ENCODE results near the gene PRAMEF33. TPM values are rescaled to one million over a fixed set of nuclear protein-coding genes. Genes with fewer than 3 reads are reported as not detected.
"Not testable (repeated sequence)": the region's sequence is repeated elsewhere in the genome, so short reads cannot be mapped to it uniquely, and the experiment has no call there.

The PRAMEF33 gene, protein sequence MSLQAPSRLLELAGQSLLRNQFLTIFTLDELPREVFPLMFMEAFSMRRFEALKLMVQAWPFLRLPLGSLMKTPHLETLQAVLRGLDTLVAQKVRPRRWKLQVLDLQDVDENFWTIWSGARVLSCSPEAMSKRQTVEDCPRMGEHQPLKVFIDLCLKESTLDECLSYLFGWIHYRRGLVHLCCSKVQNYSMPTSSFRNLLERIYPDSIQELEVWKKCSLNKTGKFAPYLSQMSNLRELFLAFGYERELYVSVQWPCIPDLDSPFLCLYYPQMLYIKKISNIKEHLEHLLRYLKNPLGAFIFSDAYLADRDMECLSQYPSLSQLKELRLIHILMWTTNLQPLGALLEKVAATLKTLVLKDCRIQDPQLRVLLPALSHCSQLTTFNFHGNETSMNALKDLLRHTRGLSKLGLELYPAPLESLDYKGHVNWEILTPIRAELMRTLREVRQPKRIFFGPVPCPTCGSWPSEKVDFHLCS
- not detected for polyA plus RNA-seq

DNA sequence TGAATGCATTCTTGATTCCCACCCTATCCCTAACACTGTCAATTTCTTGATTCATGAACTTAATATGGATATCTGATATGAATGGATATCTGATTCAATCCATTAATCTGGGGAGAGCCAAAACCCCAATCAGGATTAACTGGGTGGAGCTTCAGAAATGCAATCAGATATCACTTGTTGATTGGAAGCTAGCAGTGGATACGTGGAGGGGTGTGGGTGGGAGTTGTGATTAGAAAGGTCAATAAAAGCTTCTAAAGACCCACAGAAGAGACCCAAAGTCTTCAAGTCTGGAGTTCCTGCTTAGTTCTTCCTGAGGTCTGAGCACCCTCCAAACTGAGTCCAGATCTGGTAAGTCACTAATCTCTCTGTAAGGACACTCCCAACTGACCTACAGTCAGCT lies at the start of gene PRAMEF33:
Gene PRAMEF33 (plus strand): TSS at position 301 of the 400 bp plus-strand sequence. CDS start 2,416 bp downstream, outside the sequence.
- H3K9me3 Mint-ChIP-seq, H3K36me3 Mint-ChIP-seq, H3K4me3 Mint-ChIP-seq, H3K27ac Mint-ChIP-seq, H3K27me3 Mint-ChIP-seq, H3K4me1 Mint-ChIP-seq: not testable (repeated sequence)

DNA sequence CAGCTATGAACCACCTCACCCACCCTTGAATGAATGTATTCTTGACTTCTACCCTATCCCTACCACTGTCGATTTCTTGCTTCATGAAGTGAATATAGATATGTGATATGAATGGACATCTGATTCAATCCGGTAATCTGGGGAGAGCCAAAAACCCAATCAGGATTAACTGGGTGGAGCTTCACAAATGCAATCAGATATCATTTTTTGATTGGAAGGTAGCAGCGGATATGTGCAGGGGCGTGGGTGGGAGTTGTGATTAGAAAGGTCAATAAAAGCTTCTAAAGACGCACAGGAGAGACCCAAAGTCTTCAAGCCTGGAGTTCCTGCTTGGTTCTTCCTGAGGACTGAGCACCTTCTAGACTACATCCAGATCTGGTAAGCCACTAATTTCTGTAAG lies 49.4 kb upstream of the PRAMEF33 start, which contains the start of gene PRAMEF5:
Gene PRAMEF5 (plus strand): TSS at position 301 of the 400 bp plus-strand sequence. CDS start 5,071 bp downstream, outside the sequence.
- H3K27me3 Mint-ChIP-seq, H3K4me3 Mint-ChIP-seq, H3K4me1 Mint-ChIP-seq, H3K9me3 Mint-ChIP-seq, H3K27ac Mint-ChIP-seq, H3K36me3 Mint-ChIP-seq: not testable (repeated sequence)

DNA sequence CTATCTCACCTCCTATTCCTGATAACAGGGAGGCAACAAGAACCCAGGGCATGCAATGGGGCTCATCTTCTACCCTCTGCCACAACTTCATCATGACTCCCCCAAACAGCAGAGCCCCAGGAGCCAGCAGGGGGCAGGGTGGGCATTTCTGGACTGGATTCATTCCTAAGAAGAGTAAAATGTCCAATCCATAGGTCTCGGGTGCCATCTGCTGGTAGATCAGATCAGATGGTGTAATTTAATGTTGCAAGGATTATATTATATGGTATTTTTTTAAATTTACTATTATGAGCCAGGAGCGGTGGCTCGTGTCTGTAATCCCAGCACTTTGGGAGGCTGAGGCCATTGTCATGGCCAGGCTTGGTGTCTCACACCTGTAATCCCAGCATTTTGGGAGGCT lies 38.2 kb upstream of the PRAMEF33 start:
- H3K4me3 Mint-ChIP-seq, H3K4me1 Mint-ChIP-seq, H3K27me3 Mint-ChIP-seq, H3K36me3 Mint-ChIP-seq, H3K9me3 Mint-ChIP-seq, H3K27ac Mint-ChIP-seq: not testable (repeated sequence)

DNA sequence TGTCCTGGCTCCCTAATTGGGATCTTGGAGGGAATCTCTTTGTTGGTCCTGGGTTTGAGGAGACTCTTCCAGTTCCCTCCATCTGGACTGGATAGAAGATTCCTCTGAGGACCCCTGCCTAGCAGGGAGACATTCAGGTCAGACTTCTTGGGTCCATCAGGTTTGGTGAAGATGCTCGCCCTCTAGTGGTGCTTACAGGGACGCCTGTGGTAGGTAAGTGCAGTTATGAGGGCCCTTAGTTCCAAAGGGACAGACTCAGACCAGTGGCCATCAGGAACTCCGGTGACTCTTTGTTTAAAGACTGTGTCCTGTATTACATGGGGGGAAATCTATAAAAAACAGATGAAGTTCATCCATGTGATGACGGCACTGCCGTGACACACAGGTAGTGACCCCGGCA lies 26.3 kb upstream of the PRAMEF33 start:
- H3K27me3 Mint-ChIP-seq, H3K27ac Mint-ChIP-seq, H3K4me1 Mint-ChIP-seq, H3K9me3 Mint-ChIP-seq, H3K4me3 Mint-ChIP-seq, H3K36me3 Mint-ChIP-seq: not testable (repeated sequence)

DNA sequence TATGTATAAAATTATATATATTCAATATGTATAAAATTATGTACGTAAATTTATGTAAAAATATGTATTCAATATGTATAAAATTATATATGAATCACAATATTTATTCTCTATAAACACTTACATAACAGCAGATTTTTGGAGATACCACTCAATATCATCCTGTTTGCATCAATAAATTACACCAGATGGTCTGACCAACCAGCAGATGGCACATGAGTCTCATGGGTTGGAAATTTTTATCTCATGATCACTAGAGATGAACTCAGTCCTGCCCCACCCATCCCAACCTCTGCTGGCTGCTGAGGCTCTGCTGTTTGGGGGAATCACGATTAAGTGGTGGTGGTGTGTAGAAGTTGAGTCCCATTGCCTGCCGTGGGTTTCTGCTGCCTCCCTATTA lies 23.7 kb upstream of the PRAMEF33 start:
- H3K27ac Mint-ChIP-seq, H3K27me3 Mint-ChIP-seq, H3K9me3 Mint-ChIP-seq, H3K4me3 Mint-ChIP-seq, H3K4me1 Mint-ChIP-seq, H3K36me3 Mint-ChIP-seq: not testable (repeated sequence)

DNA sequence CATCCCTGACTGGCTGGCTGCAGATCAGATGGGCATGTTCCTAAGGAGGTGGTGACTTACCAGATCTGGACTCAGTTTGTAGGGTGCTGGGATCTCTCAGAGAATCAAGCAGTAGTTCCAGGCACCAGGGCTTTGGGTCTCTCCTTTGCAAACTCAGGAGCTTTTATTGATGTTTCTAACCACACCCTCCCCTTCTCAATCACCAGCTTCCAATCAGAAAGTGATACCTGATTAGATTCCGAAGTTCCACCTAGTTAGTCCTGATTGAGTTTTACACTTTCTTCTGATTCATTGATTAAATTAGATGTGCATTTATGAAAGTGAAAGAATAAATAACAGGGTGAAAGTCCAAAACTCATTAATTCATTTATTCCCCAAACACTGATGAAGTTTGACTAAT lies 18.3 kb upstream of the PRAMEF33 start, which contains the start of gene PRAMEF8:
Gene PRAMEF8 (minus strand): TSS at position 101 of the 400 bp plus-strand sequence. CDS start 1,046 bp downstream, outside the sequence.
- H3K9me3 Mint-ChIP-seq, H3K27ac Mint-ChIP-seq, H3K4me3 Mint-ChIP-seq, H3K36me3 Mint-ChIP-seq, H3K27me3 Mint-ChIP-seq, H3K4me1 Mint-ChIP-seq: not testable (repeated sequence)

DNA sequence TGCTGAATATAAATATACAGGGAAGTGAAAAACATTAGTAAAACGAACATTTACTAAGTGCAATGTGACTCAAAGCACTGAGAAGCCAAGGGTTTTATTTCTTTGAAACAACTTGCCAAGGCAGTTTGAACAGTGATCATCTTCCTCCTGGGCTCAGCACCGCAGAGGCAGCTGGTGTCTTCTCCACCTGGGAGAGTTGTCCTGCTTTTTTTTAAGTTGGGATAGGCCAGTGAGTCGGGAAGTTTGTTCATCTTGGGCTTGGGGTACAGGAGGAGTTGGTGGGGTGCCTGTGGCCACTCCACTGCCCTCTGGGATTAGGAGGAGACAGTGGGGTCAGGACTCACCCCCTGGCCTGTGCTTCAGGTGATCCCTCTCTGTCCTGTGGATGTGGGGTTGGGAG lies 14.3 kb upstream of the PRAMEF33 start:
- not testable (repeated sequence) for H3K4me3 Mint-ChIP-seq, H3K27ac Mint-ChIP-seq, H3K27me3 Mint-ChIP-seq, H3K4me1 Mint-ChIP-seq, H3K9me3 Mint-ChIP-seq, H3K36me3 Mint-ChIP-seq

DNA sequence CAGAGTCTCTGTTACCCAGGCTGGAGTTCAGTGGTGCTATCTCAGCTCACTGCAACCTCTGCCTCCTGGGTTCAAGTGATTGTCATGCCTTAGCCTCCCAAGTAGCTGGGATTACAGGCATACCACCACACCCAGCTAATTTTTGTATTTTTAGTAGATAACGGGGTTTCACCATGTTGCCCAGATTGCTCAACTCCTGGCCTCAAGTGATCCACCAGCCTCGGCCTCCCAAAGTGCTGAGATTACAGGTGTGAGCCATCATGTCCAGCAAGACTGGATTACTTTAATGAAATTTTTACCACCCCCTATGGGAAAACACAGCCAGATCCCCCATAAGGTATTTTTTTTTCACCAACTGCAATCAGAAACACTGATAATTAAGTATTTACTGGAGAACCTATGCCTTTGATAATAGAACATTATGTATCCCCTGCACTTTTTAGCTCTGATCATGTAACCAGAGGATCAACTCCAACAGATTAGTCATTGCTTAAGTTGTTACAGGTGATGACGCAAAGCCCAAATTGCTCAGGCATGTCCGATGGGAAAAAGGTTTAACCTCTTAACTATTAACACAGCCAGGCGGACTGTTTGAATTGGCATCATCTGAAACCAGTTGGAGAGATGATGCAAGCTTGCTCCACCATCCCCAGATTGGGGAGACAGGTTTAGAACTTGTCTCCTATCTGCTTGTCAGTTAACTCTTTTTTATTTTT lies 6.0 kb upstream of the PRAMEF33 start:
- H3K4me1 Mint-ChIP-seq, H3K27me3 Mint-ChIP-seq, H3K4me3 Mint-ChIP-seq, H3K9me3 Mint-ChIP-seq, H3K27ac Mint-ChIP-seq, H3K36me3 Mint-ChIP-seq: not testable (repeated sequence)

DNA sequence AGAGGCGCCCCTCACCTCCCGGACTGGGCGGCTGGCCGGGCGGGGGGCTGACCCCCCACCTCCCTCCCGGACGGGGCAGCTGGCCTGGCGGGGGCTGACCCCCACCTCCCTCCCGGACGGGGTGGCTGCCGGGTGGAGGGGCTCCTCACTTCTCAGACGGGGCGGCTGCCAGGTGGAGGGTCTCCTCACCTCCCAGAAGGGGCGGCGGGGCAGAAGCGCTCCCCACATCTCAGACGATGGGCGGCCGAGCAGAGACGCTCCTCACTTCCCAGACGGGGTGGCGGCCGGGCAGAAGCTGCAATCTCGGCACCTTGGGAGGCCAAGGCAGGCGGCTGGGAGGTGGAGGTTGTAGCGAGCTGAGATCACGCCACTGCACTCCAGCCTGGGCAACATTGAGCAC lies 4.6 kb upstream of the PRAMEF33 start:
- H3K27ac Mint-ChIP-seq, H3K4me3 Mint-ChIP-seq, H3K4me1 Mint-ChIP-seq, H3K36me3 Mint-ChIP-seq, H3K27me3 Mint-ChIP-seq, H3K9me3 Mint-ChIP-seq: not testable (repeated sequence)

DNA sequence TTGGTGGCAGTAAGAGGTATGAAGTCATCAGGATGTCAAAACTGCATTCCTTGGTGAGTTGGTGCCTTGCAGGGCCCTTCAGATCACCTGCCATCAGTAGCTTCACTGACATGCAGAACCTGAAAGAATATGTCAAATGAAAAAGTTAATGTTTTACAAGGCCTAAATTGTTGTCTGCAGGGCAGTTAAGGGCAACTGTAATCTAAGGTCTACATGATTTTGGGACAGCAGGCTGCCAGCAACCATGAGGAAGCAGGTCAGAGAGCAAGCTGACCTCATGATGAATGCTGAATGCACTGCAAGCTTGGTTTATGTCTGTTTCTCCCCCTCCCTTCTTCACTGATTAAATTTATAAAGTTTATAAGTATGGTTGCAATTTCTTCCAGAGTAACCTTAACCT lies 1.1 kb upstream of the PRAMEF33 start:
- not testable (repeated sequence) for H3K4me1 Mint-ChIP-seq, H3K27ac Mint-ChIP-seq, H3K9me3 Mint-ChIP-seq

DNA sequence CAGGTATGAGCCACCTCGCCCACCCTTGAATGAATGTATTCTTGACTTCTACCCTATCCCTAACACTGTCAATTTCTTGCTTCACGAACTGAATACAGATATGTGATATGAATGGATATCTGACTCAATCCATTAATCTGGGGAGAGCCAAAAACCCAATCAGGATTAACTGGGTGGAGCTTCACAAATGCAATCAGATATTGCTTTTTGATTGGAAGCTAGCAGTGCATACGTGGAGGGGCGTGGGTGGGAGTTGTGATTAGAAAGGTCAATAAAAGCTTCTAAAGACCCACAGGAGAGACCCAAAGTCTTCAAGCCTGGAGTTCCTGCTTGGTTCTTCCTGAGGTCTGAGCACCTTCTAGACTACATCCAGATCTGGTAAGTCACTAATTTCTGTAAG lies 11.9 kb downstream of the PRAMEF33 start, which contains the start of gene PRAMEF15:
Gene PRAMEF15 (plus strand): TSS at position 301 of the 400 bp plus-strand sequence. CDS start 2,827 bp downstream, outside the sequence.
- not testable (repeated sequence) for H3K4me1 Mint-ChIP-seq, H3K27ac Mint-ChIP-seq, H3K36me3 Mint-ChIP-seq, H3K27me3 Mint-ChIP-seq, H3K9me3 Mint-ChIP-seq, H3K4me3 Mint-ChIP-seq

More for the DNA sequence above, 1.1 kb upstream of the PRAMEF33 start:
- not testable (repeated sequence) for H3K27me3 Mint-ChIP-seq, H3K4me3 Mint-ChIP-seq, H3K36me3 Mint-ChIP-seq

DNA sequence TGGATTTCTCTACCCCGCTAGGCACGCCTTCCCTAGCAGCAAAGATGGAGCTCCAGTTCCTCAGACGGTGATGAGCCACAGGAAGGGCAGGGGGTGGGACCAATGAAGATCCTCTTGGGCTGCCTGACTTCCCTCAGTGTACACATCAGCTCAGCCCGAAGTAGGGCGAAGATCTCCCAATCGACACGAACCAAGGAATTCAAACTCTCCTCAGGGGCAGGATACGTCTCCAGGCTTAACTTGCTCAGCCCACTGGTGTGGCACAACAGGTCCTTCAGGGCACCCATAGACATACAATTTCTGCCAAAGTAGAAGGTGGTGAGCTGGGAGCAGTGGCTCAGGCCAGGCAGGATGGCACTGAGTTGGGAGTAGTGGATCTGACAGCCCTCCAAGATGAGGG lies 39.2 kb downstream of the PRAMEF33 start:
- H3K27me3 Mint-ChIP-seq, H3K4me1 Mint-ChIP-seq, H3K36me3 Mint-ChIP-seq, H3K9me3 Mint-ChIP-seq, H3K27ac Mint-ChIP-seq, H3K4me3 Mint-ChIP-seq: not testable (repeated sequence)

DNA sequence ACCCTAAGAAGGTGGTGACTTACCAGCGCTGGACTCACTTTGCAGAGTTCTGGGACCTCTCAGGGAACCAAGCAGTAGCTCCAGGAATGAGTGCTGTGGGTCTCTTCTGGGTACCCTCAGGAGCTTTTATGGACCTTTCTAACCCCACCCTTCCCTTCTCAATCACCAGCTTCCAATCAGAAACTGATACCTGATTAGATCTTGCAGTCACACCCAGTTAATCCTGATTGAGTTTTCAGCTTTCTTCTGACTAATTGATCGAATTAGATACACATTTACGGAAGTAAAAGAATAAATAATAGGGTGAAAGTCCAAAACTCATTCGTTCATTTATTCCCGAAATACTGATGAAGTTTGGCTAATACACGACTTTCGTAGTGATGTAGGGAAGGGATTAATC lies 43.7 kb downstream of the PRAMEF33 start, which contains the start of gene PRAMEF14:
Gene PRAMEF14 (minus strand): TSS at position 101 of the 400 bp plus-strand sequence. CDS start 1,820 bp downstream, outside the sequence.
- not testable (repeated sequence) for H3K27ac Mint-ChIP-seq, H3K27me3 Mint-ChIP-seq, H3K4me1 Mint-ChIP-seq, H3K4me3 Mint-ChIP-seq, H3K36me3 Mint-ChIP-seq, H3K9me3 Mint-ChIP-seq

DNA sequence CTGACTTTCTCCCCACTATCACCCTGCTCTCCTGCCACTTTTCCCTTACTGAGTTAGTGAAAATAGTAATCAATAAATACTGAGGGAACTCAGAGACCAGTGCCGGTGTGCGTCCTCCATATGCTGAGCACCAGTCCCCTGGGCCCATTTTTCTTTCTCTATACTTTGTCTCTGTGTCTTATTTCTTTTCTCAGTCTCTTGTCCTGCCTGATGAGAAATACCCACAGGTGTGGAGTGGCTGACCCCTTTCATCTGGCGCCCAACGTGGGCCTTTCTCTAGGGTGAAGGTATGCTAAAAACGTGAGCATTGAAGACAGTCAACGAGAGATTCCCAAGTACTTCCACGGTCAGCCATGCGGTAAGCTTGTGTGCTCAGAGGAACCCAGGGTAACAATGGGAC lies 50.1 kb downstream of the PRAMEF33 start:
- H3K4me3 Mint-ChIP-seq, result peak overlapping the region in 1 of 4 donors; percentile 9
- H3K4me1 Mint-ChIP-seq, H3K36me3 Mint-ChIP-seq, H3K27ac Mint-ChIP-seq, H3K27me3 Mint-ChIP-seq, H3K9me3 Mint-ChIP-seq: not testable (repeated sequence)

DNA sequence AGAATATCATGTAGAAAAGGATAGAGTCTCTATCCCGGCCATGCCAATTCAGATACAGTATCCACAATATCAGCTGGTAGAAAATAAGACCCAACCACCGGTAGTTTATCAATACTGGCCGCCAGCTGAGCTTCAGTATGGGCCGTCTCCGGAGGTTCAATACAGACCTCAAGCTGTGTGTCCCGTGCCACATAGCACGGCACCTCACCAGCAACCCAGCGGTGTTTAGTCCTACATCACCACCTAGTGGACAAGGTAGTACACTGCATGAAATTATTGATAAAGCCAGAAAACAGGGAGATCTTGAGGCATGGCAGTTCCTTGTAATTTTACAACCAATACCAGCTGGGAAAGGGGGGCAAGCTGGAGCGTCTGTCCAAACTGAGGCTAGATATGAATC lies 51.1 kb downstream of the PRAMEF33 start:
- not testable (repeated sequence) for H3K27me3 Mint-ChIP-seq, H3K4me3 Mint-ChIP-seq, H3K9me3 Mint-ChIP-seq, H3K27ac Mint-ChIP-seq, H3K4me1 Mint-ChIP-seq, H3K36me3 Mint-ChIP-seq

DNA sequence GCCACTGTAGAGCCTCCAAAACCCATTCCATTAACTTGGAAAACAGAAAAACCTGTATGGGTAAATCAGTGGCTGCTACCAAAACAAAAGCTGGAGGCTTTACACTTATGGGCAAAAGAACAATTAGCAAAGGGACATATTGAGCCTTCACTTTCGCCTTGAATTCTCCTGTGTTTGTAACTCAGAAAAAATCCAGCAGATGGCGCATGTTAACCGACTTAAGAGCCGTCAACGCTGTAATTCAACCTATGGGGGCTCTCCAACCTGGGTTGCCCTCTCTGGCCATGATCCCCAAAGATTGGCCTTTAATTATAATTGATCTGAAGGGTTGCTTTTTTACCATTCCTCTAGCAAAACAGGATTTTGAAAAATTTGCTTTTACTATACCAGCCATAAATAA lies 53.4 kb downstream of the PRAMEF33 start:
- not testable (repeated sequence) for H3K36me3 Mint-ChIP-seq, H3K27ac Mint-ChIP-seq, H3K4me3 Mint-ChIP-seq, H3K27me3 Mint-ChIP-seq, H3K4me1 Mint-ChIP-seq, H3K9me3 Mint-ChIP-seq

Data from IgD-negative memory B cell (primary cell).